ENCODE measurements around the gene ZNF595. TPM values are rescaled to one million over a fixed set of nuclear protein-coding genes. Genes with fewer than 3 reads are reported as not detected.

Gene ZNF595
- total RNA-seq, 1 experiment from 2014 or later = 12.5 TPM

DNA sequence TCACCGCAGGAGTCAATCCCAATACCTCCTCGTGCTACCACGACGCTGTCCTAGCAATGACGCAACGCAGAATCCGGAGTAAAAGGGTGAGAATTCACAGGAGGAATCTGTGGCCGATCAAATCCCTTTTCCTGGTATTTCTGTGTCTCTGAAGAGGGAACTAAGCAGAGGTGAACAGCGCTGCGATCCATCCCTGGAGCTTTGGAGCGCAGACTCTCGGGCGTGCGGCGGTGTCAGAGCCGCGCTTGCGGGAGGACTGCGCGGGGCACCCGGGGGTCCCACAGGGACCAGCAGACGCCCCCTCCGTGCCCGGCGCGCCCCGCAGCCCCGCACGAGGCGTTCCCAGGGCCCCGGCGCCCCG lies 53.9 kb downstream of the ZNF595 start:
- TF ChIP-seq, protein P1, sequence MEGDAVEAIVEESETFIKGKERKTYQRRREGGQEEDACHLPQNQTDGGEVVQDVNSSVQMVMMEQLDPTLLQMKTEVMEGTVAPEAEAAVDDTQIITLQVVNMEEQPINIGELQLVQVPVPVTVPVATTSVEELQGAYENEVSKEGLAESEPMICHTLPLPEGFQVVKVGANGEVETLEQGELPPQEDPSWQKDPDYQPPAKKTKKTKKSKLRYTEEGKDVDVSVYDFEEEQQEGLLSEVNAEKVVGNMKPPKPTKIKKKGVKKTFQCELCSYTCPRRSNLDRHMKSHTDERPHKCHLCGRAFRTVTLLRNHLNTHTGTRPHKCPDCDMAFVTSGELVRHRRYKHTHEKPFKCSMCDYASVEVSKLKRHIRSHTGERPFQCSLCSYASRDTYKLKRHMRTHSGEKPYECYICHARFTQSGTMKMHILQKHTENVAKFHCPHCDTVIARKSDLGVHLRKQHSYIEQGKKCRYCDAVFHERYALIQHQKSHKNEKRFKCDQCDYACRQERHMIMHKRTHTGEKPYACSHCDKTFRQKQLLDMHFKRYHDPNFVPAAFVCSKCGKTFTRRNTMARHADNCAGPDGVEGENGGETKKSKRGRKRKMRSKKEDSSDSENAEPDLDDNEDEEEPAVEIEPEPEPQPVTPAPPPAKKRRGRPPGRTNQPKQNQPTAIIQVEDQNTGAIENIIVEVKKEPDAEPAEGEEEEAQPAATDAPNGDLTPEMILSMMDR (IDR thresholded peaks at IDR 0.05; ENCODE audit: unreplicated experiment) = no peak
- Mint-ChIP-seq H3K27ac (ENCODE audit: unreplicated experiment) (no peak overlapping the region), H3K27me3 (ENCODE audit: unreplicated experiment) (no peaks in the 10 kb centered on the region), H3K4me3 (ENCODE audit: low read depth, unreplicated experiment) (no peak overlapping the region), H3K36me3 (ENCODE audit: insufficient read depth, unreplicated experiment) (peaks cover 5% of the 10 kb centered on the region), H3K4me1 (ENCODE audit: low read depth, unreplicated experiment) (no peaks in the 10 kb centered on the region), H3K9me3 (ENCODE audit: low read depth, unreplicated experiment) (peaks cover 22% of the 10 kb centered on the region)
- no peak for DNase-seq
- no TSS peak for BruUV-seq (replicated peaks)
- CTCF ChIA-PET = no interaction called here
- intact Hi-C loops (cut with micrococcal nuclease; ENCODE audit: unreplicated experiment) = no loop called here

DNA sequence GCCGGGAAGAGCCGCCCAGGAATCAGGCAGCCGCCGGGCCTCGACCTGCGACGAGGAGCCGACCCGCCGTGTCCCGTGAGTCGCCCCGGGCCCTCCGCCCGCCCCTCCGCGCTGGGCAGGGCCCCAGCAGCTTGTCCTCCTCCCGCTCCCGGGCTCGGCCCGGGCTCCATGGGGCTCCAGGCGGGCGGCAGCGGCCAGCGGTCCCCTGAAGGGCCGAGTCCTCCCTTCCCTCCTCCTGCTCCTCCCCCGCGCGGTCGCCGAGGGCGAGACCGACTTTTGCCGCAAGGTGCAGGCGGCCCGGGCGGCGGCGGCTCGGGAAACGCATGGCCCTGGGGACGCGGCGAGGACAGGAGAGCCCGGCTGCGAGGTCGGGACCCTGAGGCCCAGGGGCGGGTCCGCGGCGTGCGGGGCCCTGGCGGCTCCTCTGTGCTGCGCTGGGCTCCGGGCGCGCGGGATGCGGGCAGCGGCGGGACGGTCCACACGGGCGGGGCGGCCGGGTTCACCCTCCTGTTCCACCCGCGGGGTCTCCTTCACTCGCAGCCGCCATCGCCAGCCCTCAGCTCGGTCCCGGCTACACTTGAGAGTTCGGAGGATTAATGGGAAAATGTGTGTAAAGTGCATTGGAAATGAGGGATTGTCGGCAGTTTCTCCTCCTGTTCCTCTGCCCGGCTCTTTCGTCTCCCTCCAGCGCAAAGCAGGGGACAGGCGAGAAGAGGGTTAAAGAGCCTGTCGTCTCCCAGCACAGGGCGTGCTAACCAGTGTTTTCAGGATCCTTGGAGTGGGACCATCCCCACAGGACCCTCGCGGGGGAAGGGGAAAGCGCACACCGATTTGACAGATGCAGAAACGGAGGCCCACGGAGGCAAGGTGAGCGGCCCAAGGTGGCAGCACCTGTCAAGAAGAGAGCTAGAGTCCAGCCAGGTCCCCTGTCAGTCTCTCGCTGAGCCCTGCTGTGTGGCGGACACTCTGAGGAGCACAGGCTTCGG lies 54.6 kb downstream of the ZNF595 start:
- H3K27me3 Mint-ChIP-seq (ENCODE audit: unreplicated experiment) = no peaks in the 10 kb centered on the region
- CTCF ChIA-PET = no interaction called here
- TF ChIP-seq, protein P1 (IDR thresholded peaks at IDR 0.05; ENCODE audit: unreplicated experiment) = no peak
- H3K36me3 Mint-ChIP-seq (ENCODE audit: insufficient read depth, unreplicated experiment) = peaks cover 5% of the 10 kb centered on the region
- no TSS peak for BruUV-seq (replicated peaks)
- no peak overlapping the region for H3K27ac Mint-ChIP-seq (ENCODE audit: unreplicated experiment)
- H3K4me1 Mint-ChIP-seq (ENCODE audit: low read depth, unreplicated experiment) = no peaks in the 10 kb centered on the region
- intact Hi-C loops (cut with micrococcal nuclease; ENCODE audit: unreplicated experiment) = no loop called here
- H3K9me3 Mint-ChIP-seq (ENCODE audit: low read depth, unreplicated experiment) = peaks cover 23% of the 10 kb centered on the region
- H3K4me3 Mint-ChIP-seq (ENCODE audit: low read depth, unreplicated experiment) = no peak overlapping the region
- no peak for DNase-seq

DNA sequence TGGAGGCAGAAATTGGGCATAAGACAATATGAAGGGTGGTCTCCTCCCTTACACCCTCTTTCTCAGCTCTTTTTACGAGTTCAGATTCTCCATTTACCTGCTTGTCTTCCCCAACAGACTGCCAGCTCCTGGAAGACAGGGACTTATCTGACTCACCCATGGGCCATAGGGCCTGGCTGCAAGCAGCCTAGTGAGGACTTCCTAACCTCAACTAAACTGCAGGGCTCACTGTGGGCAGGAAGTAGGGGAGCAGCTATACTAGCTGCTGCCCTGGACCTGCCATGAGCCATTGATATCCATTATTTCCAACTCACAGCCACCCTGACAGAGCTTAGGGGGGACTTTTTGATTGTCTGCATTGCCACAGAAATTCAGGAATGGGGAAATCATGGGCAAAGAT lies 59.6 kb downstream of the ZNF595 start:
- Mint-ChIP-seq H3K4me3 (ENCODE audit: low read depth, unreplicated experiment) (no peak overlapping the region), H3K4me1 (ENCODE audit: low read depth, unreplicated experiment) (no peaks in the 10 kb centered on the region), H3K27ac (ENCODE audit: unreplicated experiment) (no peak overlapping the region), H3K9me3 (ENCODE audit: low read depth, unreplicated experiment) (peaks cover 30% of the 10 kb centered on the region), H3K27me3 (ENCODE audit: unreplicated experiment) (no peaks in the 10 kb centered on the region), H3K36me3 (ENCODE audit: insufficient read depth, unreplicated experiment) (peaks cover 5% of the 10 kb centered on the region)
- DNase-seq = no peak
- intact Hi-C loops (cut with micrococcal nuclease; ENCODE audit: unreplicated experiment) = no loop called here
- no TSS peak for BruUV-seq (replicated peaks)
- CTCF ChIA-PET = no interaction called here
- TF ChIP-seq, protein P1 (IDR thresholded peaks at IDR 0.05; ENCODE audit: unreplicated experiment) = no peak

DNA sequence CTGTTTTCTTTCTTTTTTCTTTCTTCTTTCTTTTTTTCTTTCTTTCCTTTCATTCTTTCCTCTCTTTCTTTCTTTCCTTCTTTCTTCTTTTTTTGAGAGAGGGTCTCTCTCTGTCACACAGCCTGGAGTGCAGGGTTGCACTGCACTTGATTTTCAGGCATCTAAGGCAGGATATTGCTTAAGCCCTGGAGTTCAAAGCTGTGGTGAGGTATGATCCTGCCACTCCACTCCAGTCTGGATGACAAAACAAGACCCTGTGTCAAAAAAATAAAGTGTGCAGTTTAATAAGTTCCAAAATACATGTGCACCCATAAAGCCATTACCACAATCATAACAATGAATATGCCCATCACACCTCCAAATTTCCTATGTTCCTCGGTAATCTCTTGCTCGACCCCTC lies 60.6 kb downstream of the ZNF595 start:
- CTCF ChIA-PET = no interaction called here
- no peak for DNase-seq
- intact Hi-C loops (cut with micrococcal nuclease; ENCODE audit: unreplicated experiment) = no loop called here
- no peak overlapping the region for H3K4me3 Mint-ChIP-seq (ENCODE audit: low read depth, unreplicated experiment)
- peaks cover 30% of the 10 kb centered on the region for H3K9me3 Mint-ChIP-seq (ENCODE audit: low read depth, unreplicated experiment)
- H3K4me1 Mint-ChIP-seq (ENCODE audit: low read depth, unreplicated experiment) = no peaks in the 10 kb centered on the region
- TF ChIP-seq, protein P1 (IDR thresholded peaks at IDR 0.05; ENCODE audit: unreplicated experiment) = no peak
- H3K27me3 Mint-ChIP-seq (ENCODE audit: unreplicated experiment) = no peaks in the 10 kb centered on the region
- no TSS peak for BruUV-seq (replicated peaks)
- peaks cover 5% of the 10 kb centered on the region for H3K36me3 Mint-ChIP-seq (ENCODE audit: insufficient read depth, unreplicated experiment)
- H3K27ac Mint-ChIP-seq (ENCODE audit: unreplicated experiment) = no peak overlapping the region

Data from Calu3 (cell line).